Common myeloid progenitor, CD34-positive (primary cell): Measurements from ENCODE around the gene CYB5A.

Experiments used
- CTCF ChIA-PET: fragments of 350-600 bp; sonication (Branson Sonifier 250); formaldehyde crosslinking; loops from one replicate; lab custom pipeline; 2021; ENCODE audit warnings: antibody characterized with exemption; lab: Charles Lee
- POLR2A ChIA-PET: fragments of 350-600 bp; sonication (Branson Sonifier 250); formaldehyde crosslinking; loops from one replicate; lab custom pipeline; 2021; ENCODE audit warnings: antibody characterized with exemption; lab: Charles Lee
- DNase-seq, 3 donors: peaks; one replicate each; pipeline versions ENCODE4 v3.0.0 to v3.0.0-alpha.2; 2013
- H3K27ac ChIP-seq, 2 experiments: 1 replicate in 1 of 2; 2 replicates in 1 of 2; pipeline ENCODE4 v1.7.0; 2013; ENCODE audit warnings: inconsistent platforms in 2 of 2, low read length in 2 of 2, mild to moderate bottlenecking in 2 of 2, low read depth in 1 of 2, moderate library complexity in 1 of 2; ENCODE audit not compliant: severe bottlenecking in 2 of 2, insufficient read depth in 1 of 2, poor library complexity in 1 of 2
- H3K27me3 ChIP-seq, 5 experiments: replicated peaks in 2 of 5; 1 replicate in 3 of 5; 2 replicates in 2 of 5; pipeline versions ENCODE4 v1.6.1 to v1.7.0; 2013; ENCODE audit warnings: low read length in 4 of 5, mild to moderate bottlenecking in 2 of 5, moderate library complexity in 2 of 5, inconsistent platforms in 1 of 5; ENCODE audit not compliant: insufficient read depth in 5 of 5, control insufficient read depth in 4 of 5
- H3K36me3 ChIP-seq, 4 experiments: 1 replicate in 2 of 4; 2 replicates in 2 of 4; pipeline versions ENCODE4 v1.6.1 to v1.7.0; 2013; ENCODE audit warnings: low read length in 3 of 4, control low read depth in 1 of 4, mild to moderate bottlenecking in 1 of 4; ENCODE audit not compliant: control insufficient read depth in 4 of 4, insufficient read depth in 4 of 4
- H3K4me1 ChIP-seq, 4 experiments: 1 replicate in 3 of 4; 2 replicates in 1 of 4; pipeline versions ENCODE4 v1.6.1 to v1.7.1; 2013; ENCODE audit warnings: low read length in 3 of 4, mild to moderate bottlenecking in 3 of 4, control low read depth in 1 of 4, inconsistent platforms in 1 of 4, moderate library complexity in 1 of 4; ENCODE audit not compliant: control insufficient read depth in 4 of 4, insufficient read depth in 4 of 4; ENCODE audit errors: control extremely low read depth in 1 of 4
- H3K4me3 ChIP-seq, 7 experiments: 1 replicate in 4 of 7; 2 replicates in 3 of 7; pipeline versions ENCODE4 v1.5.1 to v1.7.0; 2013; ENCODE audit warnings: mild to moderate bottlenecking in 7 of 7, low read length in 6 of 7, moderate library complexity in 6 of 7, inconsistent platforms in 2 of 7, low read depth in 2 of 7, control low read depth in 1 of 7; ENCODE audit not compliant: insufficient read depth in 4 of 7, control insufficient read depth in 1 of 7; ENCODE audit errors: extremely low read depth in 1 of 7
- H3K9me3 ChIP-seq, 5 experiments: 1 replicate in 4 of 5; 2 replicates in 1 of 5; pipeline versions ENCODE4 v1.6.1 to v1.7.1; 2013; ENCODE audit warnings: low read length in 4 of 5, mild to moderate bottlenecking in 2 of 5, inconsistent platforms in 1 of 5, low read depth in 1 of 5, moderate library complexity in 1 of 5; ENCODE audit not compliant: control insufficient read depth in 4 of 5, insufficient read depth in 2 of 5; ENCODE audit errors: control extremely low read depth in 1 of 5
- WGBS: methylation state at CpG from one replicate; pipeline ENCODE4 v1.1.5; 2013; ENCODE audit not compliant: insufficient coverage; 5-methylcytosine and 5-hydroxymethylcytosine counted together

The CYB5A gene

DNA sequence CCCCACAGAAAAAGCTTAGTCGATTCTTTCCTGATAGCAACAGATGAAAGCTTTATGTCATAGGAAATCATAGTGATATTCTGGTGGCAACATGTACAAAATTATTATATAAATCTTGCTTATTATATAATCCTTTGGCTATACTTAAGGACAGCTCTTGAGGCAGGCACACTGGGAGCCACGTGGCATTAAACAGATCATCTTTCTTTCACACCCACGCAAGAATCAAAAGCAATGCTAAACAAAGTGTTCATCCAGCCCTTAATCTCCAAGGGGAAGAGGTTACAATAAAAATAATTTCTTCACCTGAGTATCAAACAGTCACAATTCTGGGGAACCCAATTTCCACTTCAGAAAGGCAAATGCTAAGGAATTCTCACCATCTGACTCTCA is 57.8 kb downstream of the CYB5A start:
- WGBS: 100% methylated on average over 1 of the region's 3 CpGs
- POLR2A ChIA-PET: interaction anchor here (0.6 kb wide), 1 partner anchor 937 kb away, joined by 4 read pairs; no protein-coding TSS in a partner anchor
- DNase-seq: no peak
- no peaks in the 10 kb centered on the region for H3K36me3 ChIP-seq
- H3K4me1 ChIP-seq: no peaks in the 10 kb centered on the region
- peaks cover 0 to 2% (median 0%) of the 10 kb centered on the region in 5 experiments for H3K27me3 ChIP-seq
- no peaks in the 10 kb centered on the region for H3K9me3 ChIP-seq
- CTCF ChIA-PET: interaction anchor here (1.8 kb wide), 1 partner anchor 21 kb away, joined by 6 read pairs; no protein-coding TSS in a partner anchor
- H3K27ac ChIP-seq: no peak overlapping the region
- H3K4me3 ChIP-seq: no peak overlapping the region

DNA sequence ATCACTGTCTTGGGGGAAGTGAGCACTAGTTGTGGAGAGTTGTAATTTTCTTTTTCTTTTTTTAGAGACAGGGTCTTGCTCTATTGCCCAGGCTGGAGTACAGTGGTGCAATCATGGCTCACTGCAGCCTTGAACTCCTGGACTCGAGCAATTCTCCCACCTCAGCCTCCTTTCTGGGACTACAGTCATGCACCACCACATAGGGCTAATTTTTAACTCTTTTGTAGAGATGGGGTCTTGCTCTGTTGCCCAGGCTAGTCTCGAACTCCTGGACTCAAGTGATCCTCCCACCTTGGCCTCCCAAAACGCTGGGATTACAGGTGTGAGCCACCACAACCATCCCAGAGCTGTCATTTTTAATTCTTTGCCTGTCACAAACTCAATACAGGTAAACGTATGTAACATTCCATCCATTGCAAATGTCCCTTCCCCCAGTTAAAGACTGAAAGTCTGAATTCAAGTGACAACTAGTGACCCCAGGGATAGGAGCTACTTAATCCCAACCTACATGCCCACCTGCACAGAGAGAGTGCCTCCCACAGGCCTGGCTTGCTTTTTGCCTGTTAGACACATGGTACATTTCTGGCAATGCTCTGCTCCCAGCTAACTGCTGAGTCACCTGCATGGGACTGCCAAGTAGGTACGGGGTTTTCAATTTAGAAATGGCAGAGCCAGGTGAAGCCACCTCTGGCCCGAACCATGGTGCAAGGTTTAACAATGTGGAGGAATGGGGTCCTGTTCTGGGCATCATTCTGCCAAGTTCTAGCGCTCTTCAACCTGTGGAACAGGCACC is 60.6 kb downstream of the CYB5A start:
- Histone ChIP-seq H3K27ac (no peak overlapping the region), H3K27me3 (no peaks in the 10 kb centered on the region), H3K36me3 (no peaks in the 10 kb centered on the region), H3K9me3 (no peaks in the 10 kb centered on the region), H3K4me1 (no peaks in the 10 kb centered on the region), H3K4me3 (no peak overlapping the region)
- CTCF ChIA-PET: interaction anchor here (0.6 kb wide), 1 partner anchor 36 kb away, joined by 3 read pairs; no protein-coding TSS in a partner anchor
- no peak for DNase-seq
- POLR2A ChIA-PET: no interaction called here
- 93% methylated on average over 5 of the region's 7 CpGs for WGBS

DNA sequence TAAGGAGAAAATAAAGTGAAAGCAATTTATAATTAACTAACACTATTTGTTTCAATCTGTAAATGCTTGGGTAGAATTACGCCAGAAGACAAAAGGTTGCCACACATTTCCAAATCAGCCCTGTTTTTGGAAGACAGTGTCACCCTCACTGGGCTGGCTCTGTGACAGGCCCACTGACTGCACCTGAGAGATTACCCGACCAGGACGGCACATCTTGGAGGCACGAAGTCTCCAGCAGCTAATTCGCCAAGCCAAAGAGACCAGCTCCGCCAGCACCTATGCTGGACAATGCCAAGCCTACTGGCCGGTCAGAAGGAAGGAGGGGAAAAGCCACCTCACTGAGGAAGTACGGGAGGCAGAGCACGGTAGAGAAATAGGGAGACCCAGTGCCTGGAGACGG is 61.9 kb downstream of the CYB5A start:
- Histone ChIP-seq H3K4me1 (no peaks in the 10 kb centered on the region), H3K36me3 (no peaks in the 10 kb centered on the region), H3K27me3 (no peaks in the 10 kb centered on the region), H3K4me3 (no peak overlapping the region), H3K27ac (no peak overlapping the region), H3K9me3 (no peaks in the 10 kb centered on the region)
- WGBS: 99% methylated on average over 9 of the region's 10 CpGs
- ChIA-PET CTCF (no interaction called here), POLR2A (no interaction called here)
- DNase-seq: no peak

DNA sequence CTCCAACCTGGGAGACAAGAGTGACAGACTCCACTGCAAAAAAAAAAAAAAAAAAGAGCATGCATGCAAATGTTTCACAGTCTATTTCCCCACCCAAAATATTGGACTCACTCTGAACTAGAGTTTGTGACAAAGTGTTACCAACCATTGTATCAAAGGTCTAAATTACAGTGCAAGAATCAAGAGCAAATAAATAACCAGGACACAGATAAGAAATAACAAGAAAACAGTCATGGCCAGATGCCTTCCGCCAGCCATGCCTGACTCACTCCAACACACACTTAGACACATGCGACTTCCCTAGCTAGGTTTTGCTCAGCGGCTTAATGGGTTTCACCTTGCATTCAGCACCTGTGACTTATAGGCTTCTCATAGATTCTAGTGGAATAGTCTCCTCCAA is 62.8 kb downstream of the CYB5A start:
- no peak overlapping the region for H3K4me3 ChIP-seq
- no peaks in the 10 kb centered on the region for H3K27me3 ChIP-seq
- CTCF ChIA-PET: no interaction called here
- no peaks in the 10 kb centered on the region for H3K9me3 ChIP-seq
- no peaks in the 10 kb centered on the region for H3K4me1 ChIP-seq
- H3K36me3 ChIP-seq: no peaks in the 10 kb centered on the region
- H3K27ac ChIP-seq: no peak overlapping the region
- POLR2A ChIA-PET: no interaction called here
- 80% methylated on average over 1 of the region's 3 CpGs for WGBS
- no peak for DNase-seq

DNA sequence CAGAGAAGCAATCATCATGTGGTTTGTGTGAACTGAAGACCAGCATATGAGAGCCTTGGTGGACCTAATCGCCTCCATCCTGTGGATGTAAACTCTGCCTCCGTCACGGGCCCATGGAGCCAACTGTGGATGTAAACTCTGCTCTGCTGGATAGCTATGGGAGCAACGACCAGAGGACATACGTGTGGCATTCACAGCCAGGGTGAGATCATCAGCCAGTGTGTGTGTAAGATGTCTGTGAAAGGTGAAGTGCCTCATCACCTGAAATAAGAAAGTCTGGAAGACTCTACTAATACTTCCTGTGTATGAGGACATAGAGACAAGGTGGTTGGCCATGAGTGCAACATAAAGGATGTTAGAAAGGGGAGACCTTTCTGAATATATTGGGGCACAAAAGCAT is 63.5 kb downstream of the CYB5A start:
- Histone ChIP-seq H3K27ac (no peak overlapping the region), H3K4me3 (no peak overlapping the region), H3K27me3 (no peaks in the 10 kb centered on the region), H3K4me1 (no peaks in the 10 kb centered on the region), H3K36me3 (no peaks in the 10 kb centered on the region), H3K9me3 (no peaks in the 10 kb centered on the region)
- ChIA-PET CTCF (no interaction called here), POLR2A (no interaction called here)
- WGBS: 98% methylated on average over 5 of the region's 5 CpGs
- no peak for DNase-seq

DNA sequence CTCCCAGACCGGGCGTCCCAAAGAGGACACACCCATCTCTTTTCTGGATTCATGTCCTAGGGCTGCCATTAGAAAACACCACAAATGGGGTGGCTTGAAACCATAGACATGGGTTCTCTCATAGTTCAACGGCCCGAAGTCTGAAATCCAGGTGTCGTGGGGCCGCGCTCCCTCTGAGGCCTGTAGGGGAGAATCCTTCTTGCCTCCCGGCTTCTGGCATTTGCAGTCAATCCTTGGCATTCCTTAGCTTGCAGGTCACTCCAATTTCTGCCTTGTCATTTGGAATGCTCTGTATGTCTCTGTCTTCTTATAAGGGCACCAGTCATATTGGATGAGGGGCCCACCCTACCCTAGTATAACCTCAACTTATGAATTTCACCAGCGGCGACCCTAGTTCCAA is 65.1 kb downstream of the CYB5A start:
- no peak for DNase-seq
- Histone ChIP-seq H3K27me3 (no peaks in the 10 kb centered on the region), H3K27ac (no peak overlapping the region), H3K4me3 (no peak overlapping the region), H3K9me3 (no peaks in the 10 kb centered on the region), H3K4me1 (no peaks in the 10 kb centered on the region), H3K36me3 (no peaks in the 10 kb centered on the region)
- CTCF ChIA-PET: interaction anchor here (0.6 kb wide), 1 partner anchor 61 kb away, joined by 3 read pairs; no protein-coding TSS in a partner anchor
- 96% methylated on average over 10 of the region's 10 CpGs for WGBS
- POLR2A ChIA-PET: no interaction called here

DNA sequence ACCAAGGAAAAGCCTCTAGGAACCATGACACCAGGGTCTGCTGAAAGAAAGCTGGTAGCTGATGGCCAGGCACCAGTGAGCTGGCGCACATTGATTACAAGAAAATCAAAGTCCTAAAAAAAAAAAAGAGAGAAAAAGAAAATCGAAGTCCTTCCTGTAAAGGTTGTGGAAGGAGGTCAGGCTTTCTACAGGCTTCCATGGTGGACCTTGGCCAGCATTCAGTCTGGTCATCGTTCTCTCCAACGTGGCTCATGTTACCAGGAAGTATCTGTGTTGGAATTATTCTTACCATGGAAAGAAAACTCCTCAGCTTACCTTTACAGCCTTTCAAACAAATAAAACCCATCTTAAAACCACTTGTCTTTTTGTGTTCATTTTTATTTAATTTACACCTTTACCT is 65.6 kb downstream of the CYB5A start:
- DNase-seq: no peak
- H3K9me3 ChIP-seq: no peaks in the 10 kb centered on the region
- WGBS: 100% methylated on average over 1 of the region's 4 CpGs
- H3K4me1 ChIP-seq: no peaks in the 10 kb centered on the region
- POLR2A ChIA-PET: no interaction called here
- no peaks in the 10 kb centered on the region for H3K27me3 ChIP-seq
- CTCF ChIA-PET: no interaction called here
- no peak overlapping the region for H3K4me3 ChIP-seq
- H3K27ac ChIP-seq: no peak overlapping the region
- no peaks in the 10 kb centered on the region for H3K36me3 ChIP-seq
